DMS53 treated with DMSO at 0.1 percent for 48 hours (cell line): ENCODE measurements around the gene PEF1.
A peak's percentile ranks its signal among the peaks of the same experiment; 100 is the strongest.

Experiments
- DNase-seq: peaks from one replicate; lab custom pipeline; 2025; ENCODE audit not compliant: unreplicated experiment; lab: John Stamatoyannopoulos, UW

PEF1 gene

DNA sequence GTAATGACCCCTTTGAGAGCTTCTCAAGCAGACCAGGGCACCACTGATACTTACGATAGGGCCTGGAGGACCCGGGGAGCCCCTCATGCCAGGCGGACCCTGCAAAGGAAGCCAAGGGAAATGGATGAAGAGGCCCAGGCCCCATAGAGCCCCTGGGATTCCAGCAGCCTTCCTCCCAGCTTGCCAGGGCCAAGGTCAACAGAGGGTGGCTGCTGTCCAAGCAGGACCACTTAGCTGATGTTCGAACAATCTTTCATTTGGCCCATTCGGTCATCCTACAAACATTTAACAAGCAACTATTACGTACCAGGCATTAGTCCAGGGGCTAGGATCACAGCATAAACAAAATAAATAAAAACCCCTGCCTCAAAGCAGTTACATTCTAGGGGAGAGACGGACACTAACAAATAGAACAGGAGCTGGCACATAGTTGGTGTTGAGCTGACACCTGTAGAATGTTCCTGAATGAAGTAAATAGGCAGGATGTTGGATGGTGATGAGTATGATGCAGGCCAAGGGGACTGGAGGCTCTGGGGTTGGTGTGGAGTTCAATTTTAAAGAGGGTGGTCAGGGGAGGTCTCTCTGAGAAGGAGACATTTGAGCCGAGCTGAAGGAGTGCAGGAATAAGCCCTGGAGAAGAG is 27.0 kb upstream of the PEF1 start:
- no peak for DNase-seq

DNA sequence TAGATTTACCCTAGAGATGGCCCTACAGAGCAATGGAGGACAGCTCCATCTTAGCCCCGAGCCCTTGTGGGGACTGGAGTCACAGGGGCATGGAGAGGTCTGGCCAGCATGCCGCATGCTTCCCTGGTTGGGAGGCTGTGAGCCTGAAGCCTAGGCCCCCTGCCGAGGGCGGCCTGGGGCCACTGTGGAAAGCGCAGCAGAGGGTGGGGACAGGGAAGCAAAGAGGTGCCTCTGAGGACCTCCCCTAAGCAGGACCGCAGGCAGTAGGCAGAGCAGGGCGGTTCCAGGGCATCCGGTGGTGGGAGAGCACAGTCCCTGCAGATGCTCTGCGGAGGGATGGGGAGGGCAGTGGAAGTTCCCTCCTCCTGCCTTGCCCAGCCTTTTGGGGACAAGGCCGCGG is 26.5 kb upstream of the PEF1 start:
- DNase-seq, result no peak

DNA sequence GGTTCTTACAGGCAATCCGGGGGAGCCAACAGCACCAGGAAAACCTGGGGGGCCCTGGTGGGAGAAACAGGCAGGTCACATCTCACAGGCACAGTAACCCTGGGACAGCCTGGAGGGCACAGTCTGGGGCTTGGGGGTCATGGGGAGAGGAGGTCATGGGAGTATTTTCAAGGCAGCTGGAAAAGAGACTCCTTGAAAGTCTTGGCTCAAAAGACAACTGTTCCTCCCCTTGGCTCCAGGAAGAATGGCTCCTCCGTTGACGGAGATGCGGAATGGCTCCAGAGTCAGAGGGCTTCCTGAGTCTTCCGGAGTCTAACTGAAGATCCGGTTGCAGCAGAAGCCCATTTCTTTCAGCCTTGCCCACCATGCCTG is 25.9 kb upstream of the PEF1 start:
- no peak for DNase-seq

DNA sequence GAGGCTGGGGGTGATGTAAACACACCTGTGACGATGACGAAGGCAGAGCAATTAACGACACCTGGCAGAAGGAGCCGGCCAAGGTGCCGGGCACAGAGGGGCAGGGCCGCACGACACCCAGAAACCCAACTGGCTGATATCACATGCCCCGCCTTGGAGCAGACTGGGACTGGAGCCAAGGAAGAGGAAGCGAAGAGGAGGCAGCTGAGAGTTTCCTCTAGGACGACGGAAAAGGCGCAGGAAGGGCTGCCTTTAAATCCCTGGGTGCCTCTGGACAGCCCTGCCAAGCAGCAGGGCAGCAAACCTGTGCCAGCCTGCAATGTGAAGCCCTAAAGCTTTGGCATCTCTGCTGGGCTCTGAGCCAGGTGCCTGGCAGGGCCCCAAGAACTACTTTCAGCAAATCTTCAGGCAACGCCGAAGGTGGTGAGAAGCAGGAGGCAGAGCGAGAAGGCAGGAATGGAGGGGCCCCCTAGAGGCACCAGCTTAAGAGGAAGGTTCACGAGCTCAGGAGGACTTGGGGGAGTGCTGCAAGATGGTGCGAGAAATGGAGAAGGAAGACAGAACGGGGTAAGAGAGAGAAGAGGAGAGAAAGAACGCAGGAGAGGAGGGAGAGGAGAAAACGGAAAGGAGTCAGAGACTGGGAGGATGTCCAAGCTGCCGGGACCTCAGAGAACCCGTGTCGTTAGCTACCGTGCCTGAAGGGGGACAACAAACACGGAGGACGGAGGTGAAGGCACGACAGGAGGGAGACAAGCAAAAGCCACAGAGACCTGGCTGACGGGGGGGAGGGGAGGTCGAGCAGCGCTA is 25.3 kb upstream of the PEF1 start:
- peak; percentile 96 for DNase-seq

DNA sequence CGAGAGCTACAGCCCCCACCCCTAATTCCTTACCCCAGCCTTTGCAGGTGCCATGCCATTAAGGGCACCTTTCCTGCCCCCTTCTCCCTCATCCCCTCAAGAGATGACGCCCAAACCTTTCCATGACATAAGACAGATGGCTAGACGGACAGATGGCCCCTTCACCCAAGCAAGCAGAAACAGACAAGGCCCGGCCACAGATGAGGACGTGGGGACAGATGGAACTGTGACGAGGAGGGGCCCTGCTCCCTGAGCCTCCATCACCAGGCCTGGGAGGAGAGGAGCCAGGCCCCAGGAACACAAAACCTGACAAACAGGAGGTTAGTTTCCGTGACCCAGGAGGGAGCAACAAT is 24.7 kb upstream of the PEF1 start:
- no peak for DNase-seq

DNA sequence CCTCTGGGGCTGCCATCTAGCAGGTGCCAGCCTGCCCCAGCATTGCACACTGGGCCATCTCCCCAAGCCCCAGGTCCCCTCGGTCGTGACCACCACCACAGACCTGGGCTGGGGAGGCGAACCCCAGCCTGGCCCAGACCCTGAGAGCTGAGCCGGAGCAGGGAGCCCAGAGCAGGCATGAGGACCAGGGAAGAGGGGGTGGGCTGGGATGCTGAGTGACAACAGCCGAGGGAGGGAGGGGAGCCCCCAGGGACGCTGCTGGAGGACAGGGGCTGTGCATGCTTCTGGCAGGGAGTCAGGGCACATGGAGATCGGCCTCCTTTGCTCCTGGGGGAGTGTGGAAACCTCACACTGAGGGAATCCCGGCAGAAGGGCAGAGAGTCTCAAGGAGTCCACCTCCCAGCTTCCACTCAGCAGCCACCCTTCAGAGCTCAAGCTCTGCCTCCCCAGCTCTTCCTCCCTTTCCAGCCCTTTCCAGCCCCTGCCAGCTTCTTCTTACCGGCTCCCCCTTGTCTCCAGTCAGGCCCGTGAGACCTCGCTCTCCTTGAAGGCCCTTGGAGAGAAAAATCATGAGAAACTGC is 23.7 kb upstream of the PEF1 start:
- no peak for DNase-seq

DNA sequence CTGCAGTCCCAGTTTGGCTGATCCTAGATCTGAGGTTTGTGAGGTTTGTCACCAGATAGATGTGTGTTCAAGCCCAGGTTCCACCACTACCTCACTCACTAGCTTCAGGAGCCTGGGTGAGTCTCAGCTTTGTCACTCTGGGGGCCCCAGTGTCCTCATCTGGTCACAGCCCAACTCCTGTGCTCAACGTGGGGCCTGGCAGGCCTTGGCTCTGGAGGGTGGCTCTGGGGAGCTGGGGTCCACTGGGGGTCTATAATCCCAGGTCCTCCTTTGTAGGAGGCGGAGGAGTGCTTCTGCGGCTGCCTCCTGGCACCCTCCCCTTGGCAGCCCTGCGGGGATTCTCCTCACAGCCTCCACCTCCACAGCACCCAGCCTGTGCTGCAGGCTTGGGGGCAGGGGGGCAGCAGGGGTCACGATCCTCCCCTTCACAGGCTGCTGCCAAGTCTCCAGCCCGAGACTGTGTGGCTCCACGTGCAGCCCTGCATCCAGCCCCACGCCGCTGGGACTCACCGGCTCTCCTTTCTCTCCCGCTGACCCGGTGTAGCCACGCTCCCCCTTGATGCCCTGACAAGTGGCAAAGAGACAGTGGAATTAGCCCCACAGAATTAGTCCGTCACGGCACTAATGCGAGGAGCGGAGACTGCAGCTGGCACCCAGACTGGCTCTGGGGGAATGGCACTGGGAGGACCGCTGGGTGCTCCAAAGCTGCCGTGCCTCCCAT is 22.5 kb upstream of the PEF1 start:
- DNase-seq, result no peak

DNA sequence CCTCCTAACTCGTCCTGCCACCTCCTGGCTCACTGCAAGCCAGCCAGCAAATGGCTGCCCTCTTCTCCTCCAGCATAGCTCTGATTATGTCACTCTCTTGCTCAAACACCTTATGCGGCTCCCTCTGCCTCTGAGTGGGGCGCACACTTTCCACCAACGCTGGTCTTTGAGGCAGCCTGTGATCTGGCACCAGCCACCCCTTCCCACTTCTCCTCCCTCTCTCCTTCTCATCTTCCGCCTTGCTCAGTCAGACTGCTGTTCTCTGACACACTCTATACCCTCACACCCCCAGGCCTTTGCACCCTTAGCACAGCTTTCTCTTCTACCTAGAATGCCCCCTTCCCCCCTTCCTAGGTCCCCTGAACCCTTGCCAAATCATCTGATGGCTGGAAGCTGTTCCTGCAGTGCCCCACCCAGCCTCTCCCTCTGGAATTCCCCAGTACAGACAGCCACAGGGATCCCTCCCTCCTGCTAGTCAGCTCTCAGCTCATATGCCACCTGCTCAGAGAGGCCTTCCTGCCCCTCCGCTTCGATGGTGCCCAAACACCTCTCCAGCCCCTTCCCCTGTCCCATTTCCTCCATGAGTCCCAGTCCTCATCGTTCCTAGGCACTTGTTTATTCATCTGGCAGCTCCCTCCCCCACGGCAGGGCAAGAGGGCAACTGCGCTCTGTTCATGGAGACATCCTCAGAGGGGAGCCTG is 21.7 kb upstream of the PEF1 start:
- peak; percentile 49 for DNase-seq

DNA sequence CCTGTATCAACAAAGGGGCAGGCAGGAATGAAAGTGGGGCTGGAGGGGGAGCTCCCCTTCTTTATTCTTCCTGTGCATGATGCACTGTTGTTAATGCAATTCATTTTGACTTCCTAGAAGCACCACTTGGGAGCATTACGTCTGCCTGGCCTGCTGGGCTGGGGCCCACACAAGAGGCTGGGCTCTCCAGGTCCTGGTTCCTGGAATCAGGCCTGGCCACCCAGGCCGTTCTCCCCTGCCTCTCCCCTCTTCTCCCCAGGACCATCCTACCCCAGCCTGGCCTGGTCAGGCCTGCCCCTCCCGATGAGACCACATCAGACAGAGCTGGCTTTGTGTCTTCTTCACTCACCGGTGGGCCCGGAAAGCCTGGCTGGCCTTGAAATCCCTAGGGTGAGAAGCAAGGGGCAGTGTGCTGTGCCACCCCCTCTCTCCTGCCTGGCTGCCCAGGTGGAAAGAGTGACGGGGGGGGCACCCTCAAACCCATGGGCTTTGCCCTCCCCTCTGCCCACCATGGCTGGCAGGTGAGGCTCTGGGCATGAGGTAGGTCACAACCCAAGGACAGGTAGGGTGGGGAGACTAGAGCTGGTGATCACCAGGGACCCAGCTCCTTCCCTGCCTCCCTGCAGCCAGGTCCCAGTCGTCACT is 20.7 kb upstream of the PEF1 start:
- DNase-seq, result no peak

DNA sequence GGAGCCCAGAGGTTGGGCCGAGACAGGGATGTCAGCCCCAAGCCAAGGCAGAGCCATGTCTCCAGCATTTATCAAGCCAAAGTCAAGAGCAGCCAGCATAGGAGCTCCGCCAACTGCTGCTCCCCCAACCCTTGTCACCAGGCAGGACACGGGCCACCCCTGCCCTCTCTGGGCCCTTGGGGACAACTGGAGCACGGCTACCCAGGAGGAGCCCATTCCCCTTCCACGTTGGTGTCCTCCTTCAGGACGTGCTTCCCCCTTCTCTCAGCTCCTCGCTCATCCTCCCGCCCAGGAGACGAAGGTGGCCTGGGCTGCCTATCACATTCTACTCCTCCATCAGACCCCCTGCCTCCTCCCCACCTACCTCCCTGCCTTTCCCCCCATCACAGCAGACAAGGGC is 19.9 kb upstream of the PEF1 start:
- DNase-seq, result no peak

DNA sequence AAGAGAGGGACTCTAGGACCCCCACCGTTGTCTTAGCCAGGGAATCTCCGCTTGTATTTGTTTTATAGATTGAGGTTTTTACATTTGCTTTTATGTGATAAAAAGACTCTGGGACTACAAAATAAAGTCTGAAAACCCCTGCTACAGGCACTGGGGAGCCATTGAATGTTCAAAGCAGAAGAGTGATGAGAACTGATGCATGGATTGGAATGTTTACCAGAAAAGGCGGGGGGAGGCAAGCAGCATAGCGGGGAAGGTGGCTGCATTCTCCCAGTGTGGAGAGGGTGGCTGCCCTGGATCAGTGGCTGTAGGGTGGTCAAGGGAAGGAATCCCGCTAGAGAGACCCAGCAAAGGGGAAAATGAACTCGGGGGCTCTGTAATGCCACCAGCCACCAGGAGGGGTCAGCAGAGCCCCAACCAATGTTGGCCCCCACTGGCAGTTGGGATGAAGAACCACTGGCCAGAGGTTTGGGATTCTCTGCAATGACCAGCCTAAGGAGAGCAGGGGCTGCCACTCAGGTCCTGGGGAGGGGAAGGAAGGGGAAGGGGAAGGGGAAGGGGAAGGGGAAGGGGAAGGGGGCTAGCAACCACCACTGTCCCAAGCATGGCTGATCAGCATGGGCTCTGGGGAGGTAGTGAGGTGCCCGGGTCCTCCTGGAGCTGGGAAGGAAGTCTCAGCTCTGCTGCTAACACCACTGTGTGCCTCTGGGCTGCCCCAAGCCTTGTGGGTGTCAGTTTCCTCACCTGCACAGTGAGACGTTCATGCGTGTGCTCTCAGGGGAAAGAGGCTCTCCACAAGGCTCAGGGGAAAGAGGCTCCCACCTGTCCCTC is 19.2 kb upstream of the PEF1 start:
- no peak for DNase-seq

DNA sequence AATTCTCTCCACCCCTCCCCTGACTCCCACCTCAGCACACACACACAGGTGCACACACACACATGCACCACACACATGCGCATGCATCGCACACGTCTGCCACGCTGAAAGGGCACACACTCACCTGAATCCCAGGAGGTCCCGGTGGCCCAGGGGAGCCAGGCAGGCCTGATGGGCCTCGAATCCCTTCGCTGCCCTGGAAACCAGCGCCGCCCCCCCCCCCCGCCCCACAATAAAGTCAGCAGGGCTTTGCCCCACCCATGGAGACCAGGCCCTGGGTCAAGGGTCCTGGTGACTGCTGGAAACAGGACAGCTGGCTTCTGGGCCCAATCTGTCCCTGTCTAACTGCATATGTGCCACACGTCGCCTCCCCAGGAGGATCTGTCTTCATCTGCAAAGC is 17.8 kb upstream of the PEF1 start:
- DNase-seq, result no peak

DNA sequence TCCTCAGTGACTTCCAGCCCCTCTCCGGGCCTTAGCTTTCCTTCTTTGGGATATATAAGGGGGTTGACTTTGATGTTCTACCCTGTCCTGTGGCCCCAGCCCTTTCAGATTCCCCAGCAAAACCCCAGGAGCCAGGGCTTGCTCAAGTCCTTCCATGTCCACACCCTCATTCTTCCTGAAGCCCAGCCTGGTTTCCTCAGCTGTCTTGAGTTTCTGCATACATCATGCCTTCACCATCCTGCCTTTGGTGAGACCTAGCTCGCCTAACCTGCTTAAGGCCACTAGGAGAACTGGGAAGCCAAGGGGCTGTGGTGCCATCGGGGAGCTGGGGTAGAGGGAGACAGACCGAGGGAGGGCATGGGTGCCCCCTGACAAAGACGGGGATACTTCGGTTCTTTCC is 17.2 kb upstream of the PEF1 start:
- no peak for DNase-seq

DNA sequence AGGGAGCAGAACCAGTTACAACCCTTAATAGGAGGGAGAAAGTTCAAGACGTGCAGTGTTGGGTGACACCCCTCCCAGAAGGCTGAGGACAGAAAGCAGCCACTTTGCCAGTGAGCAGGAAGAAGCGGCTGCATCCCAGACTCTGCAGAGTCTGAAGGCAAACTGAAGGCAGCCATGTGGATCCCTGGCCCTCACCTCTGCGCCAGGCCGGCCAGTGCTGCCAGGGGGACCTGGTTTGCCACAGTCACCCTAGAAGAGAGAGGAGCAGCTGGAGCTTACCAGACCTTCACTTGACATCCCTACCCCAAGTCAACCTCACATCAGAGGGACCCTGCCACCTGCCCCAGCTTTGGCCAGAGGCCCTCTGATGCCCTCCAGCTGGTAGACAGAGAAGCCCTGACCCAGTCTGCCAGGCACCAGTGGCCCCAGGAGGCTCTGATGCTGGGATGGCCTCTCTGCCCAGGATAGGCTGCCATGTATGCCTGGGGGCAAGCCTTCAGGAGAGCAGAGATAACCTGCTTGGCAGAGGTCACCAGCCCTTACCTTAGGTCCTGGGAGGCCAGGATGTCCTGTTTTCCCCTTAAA is 16.3 kb upstream of the PEF1 start:
- no peak for DNase-seq

DNA sequence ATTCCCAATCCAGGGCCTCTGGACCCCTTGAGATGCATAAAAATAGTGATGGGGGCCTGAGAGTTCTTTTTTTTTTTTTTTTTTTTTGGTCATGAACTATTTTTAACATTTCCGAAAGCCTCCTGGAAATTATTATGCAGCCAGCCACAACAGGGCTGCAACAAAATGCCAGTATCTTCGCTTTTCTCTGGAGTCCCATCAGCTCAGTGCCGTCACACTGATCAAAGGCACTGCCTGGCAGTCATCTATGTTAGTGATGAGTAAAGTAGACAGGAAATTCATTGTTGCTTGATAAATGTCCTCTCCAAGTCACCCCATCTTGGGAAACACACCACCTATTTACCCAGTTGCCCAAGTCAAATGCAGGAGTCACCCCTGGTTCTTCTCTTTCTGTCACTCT is 15.2 kb upstream of the PEF1 start:
- DNase-seq, result no peak

DNA sequence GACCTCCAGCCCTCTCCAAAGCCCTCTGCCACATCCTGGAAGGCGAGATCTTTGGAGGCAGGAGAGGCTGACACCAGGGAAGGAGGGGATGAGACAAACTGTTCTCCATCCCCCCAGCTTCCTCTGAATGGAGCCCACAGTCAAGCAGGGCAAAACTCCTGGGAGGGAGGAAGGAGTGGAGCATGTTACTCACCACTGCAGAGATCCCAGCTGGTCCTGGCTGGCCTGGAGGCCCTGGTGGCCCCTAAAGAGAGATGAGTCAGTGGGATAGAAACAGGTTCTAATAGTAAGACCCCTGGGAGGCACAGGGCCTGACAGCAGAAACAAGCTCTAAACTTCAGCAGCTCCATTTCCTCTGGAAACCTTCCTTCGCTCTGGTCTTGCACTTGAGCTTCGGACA is 14.0 kb upstream of the PEF1 start:
- no peak for DNase-seq

DNA sequence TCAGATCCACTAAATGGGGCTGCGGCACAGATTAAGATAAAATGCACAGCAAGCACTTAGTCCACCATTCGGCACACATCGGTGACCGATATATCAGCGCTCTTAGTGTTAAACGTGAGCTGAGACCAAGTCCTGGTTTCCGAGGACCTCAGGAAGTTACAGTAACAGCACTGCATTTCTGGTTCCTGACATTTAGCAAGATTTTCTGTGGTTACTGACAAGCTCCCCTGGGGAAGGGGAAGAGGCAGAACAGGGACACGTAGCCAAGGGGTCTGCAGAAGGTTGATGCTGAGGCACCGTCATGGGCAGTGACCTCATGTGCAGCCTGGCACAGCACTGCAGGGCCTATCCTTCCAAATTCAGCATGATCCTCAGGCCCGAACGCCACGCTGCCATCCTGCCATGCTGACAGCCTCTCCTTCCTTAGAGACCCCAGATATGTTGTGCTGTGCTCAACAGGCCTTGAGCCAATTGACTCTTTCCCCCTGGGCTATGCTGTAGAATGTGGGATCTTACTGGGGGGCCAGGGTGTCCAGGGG is 13.4 kb upstream of the PEF1 start:
- DNase-seq, result no peak

DNA sequence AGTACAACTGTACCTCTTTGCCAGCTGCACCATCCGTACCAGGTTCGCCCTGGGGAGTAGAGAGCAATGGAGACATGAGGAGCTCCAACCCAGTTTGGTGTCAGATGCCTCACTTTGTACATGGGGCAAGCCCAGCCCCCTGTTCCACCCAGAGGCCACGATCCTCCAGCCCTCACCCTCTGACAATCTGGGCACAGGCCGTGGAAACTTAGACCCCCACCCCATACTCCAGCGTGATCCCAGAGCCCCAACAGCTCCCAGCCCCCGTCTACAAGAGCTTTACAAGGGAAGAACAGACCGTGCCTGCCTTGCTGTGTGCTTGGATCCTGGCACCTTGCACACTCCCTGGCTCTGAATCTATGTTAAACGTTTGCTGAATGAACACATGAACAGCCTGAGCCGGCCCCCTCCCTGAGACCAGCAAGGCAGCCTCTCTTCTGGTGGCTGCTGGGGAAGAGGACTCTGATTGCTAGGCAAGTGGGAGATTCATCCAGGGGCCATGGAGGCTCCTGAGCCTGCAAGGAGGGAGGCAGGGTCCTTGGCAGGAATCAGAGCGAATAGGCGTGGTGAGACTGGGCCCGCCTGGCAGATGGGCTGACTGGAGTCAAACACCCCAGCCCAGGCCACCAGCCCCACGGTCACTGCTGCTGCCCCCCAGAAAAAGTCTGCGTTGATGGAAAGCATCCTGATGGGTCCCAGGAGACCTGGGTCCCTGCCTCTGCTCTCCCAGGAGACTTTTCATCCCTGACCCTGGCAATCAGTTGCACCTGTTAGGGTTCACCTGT is 12.5 kb upstream of the PEF1 start:
- DNase-seq, result no peak

DNA sequence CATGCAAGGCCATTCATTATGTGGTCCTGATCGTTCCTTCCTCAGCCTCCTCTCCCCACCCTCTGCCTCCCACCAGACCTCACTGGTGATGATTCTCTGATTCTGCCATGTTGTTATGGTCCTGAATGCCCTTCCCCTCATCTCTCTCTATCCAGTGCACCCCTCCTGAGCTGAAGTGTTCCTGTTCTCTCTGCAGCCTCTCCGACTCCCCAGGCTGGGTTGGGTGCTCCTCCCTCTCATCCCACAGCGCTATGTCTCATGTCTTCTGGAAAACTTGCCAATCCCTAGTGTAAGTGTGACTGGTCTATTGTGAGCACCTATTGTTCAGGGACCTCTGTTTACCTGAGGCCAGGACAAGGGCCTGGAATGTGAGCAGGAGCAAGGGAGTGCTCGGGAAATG is 11.1 kb upstream of the PEF1 start:
- DNase-seq, result no peak
